ENCODE data around the gene MTAP. TPM values are rescaled to one million over a fixed set of nuclear protein-coding genes. Genes with fewer than 3 reads are reported as not detected.
A peak's percentile ranks its signal among the peaks of the same experiment; 100 is the strongest.

Gene MTAP
- total RNA-seq (2016; rRNA removed; fragmentation: Illumina TruSeq; extraction: Trizol) = 51.2 and 74.1 TPM in 2 replicates
- 6.4 and 7.9 TPM in 2 replicates for total RNA-seq (2016; cell fraction: cytosol; rRNA removed; fragmentation: Illumina TruSeq; extraction: Trizol; ENCODE audit: low read depth)
- total RNA-seq (2016; cell fraction: insoluble cytoplasmic fraction; rRNA removed; fragmentation: Illumina TruSeq; extraction: Trizol) = 58.2 and 73.0 TPM in 2 replicates
- 16.3 and 18.0 TPM in 2 replicates for total RNA-seq (2016; cell fraction: membrane; rRNA removed; fragmentation: Illumina TruSeq; extraction: Trizol)
- 49.4 and 55.6 TPM in 2 replicates for total RNA-seq (2016; cell fraction: nucleus; rRNA removed; fragmentation: Illumina TruSeq; extraction: Trizol)
- 16.7 and 19.5 TPM in 2 replicates for polyA plus RNA-seq (2011; rRNA removed)
- polyA plus RNA-seq (2011; cell fraction: cytosol; rRNA removed) = 10.4 and 16.4 TPM in 2 replicates
- 12.0 and 15.3 TPM in 2 replicates for polyA plus RNA-seq (2011; cell fraction: nucleus; rRNA removed)
- 24.8 and 27.2 TPM in 2 replicates for polyA plus RNA-seq (2012)
- polyA plus RNA-seq (2016; cell fraction: cytosol; fragmentation: Illumina TruSeq; extraction: Trizol; ENCODE audit: low read depth) = 3.2 and 3.8 TPM in 2 replicates
- polyA plus RNA-seq (2016; cell fraction: insoluble cytoplasmic fraction; fragmentation: Illumina TruSeq; extraction: Trizol; ENCODE audit: low read depth) = 63.2 and 64.8 TPM in 2 replicates
- 10.0 and 10.2 TPM in 2 replicates for polyA plus RNA-seq (2016; cell fraction: membrane; fragmentation: Illumina TruSeq; extraction: Trizol; ENCODE audit: low read depth)
- 34.8 and 37.8 TPM in 2 replicates for polyA plus RNA-seq (2016; cell fraction: nucleus; fragmentation: Illumina TruSeq; extraction: Trizol; ENCODE audit: insufficient read depth, low read depth)
- 30.0 and 49.9 TPM in 2 replicates for polyA minus RNA-seq (2011; rRNA and poly(A)+ RNA removed; ENCODE audit: low replicate concordance)
- 20.3 and 36.7 TPM in 2 replicates for polyA minus RNA-seq (2011; cell fraction: cytosol; rRNA and poly(A)+ RNA removed)
- 65.0 and 65.8 TPM in 2 replicates for polyA minus RNA-seq (2011; cell fraction: nucleus; rRNA and poly(A)+ RNA removed)
- percentile 88 among the genes with signal in this experiment for Bru-seq, nascent RNA
- percentile 96 among the genes with signal in this experiment for BruChase-seq, experiment 1, labeled RNA remaining after a 6-hour chase
- percentile 95 among the genes with signal in this experiment for BruChase-seq, experiment 2, labeled RNA remaining after a 2-hour chase
- long read RNA-seq, experiment 1, full-length matches to known transcripts = 32 of 39 reads
- long read RNA-seq, experiment 1, partial matches to known transcripts = 2 of 39 reads
- long read RNA-seq, experiment 1, other reads (novel, unspliced or antisense) = 5 of 39 reads
- long read RNA-seq, experiment 2, full-length matches to known transcripts = 14 of 19 reads
- long read RNA-seq, experiment 2, partial matches to known transcripts = 2 of 19 reads
- long read RNA-seq, experiment 2, other reads (novel, unspliced or antisense) = 3 of 19 reads

DNA sequence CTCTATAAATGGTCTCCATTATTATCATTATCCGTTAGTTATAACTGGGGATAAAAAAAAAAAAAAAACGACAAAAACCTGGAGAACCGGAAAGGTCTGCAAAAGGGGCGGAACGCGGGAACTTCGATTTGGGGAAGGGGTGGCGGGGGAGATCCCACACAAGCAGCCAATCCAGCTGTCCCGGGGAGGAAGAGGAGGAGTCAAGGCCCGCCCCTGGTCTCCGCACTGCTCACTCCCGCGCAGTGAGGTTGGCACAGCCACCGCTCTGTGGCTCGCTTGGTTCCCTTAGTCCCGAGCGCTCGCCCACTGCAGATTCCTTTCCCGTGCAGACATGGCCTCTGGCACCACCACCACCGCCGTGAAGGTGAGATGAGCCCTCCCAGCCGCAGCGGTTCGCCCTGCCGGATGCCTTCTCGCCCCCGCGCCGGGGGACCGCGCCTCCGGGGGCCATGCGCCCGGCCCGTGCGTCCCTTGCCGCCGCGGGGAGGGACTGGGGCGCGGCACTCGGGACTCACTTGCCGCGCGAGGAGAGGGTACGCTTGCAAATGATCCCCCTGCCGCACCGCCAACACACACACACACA lies at the start of gene MTAP:
Gene MTAP, plus strand, starts transcription at position 219 of the 583 bp plus-strand sequence. Its CDS starts 113 bp downstream, at position 332.
- Histone ChIP-seq H3K9ac (ENCODE audit: insufficient read depth, low read depth, low read length) (peak within 1 kb of the TSS; percentile 82), H3K4me3 (replicated peaks in 1 of 3; ENCODE audit: insufficient read depth in 1 of 3, low read depth in 2 of 3, low read length in 3 of 3) (peak within 1 kb of the TSS; percentile 64 to 83 (median 82)), H3K27me3 (ENCODE audit: control insufficient read depth in 1 of 2, insufficient read depth in 2 of 2, low read length in 2 of 2) (no peaks in the 10 kb centered on the region; a peak in 1 of 5 replicates), H4K20me1 (ENCODE audit: insufficient read depth, low read length) (no peaks in the 10 kb centered on the region), H3K27ac (ENCODE audit: extremely low read length, insufficient read depth, low read length) (peak within 1 kb of the TSS; percentile 85), H3K36me3 (replicated peaks in 1 of 2; ENCODE audit: control insufficient read depth in 1 of 2, insufficient read depth in 2 of 2, low read length in 2 of 2) (peaks cover 0 to 1% of the 10 kb centered on the region in 2 experiments; a peak in 1 of 5 replicates), H3K4me2 (ENCODE audit: low read depth, low read length) (peak within 1 kb of the TSS; percentile 89), H3K4me1 (ENCODE audit: insufficient read depth, low read length) (peaks cover 35% of the 10 kb centered on the region), H2AFZ (ENCODE audit: low read length) (peak within 1 kb of the TSS; percentile 73), H3K79me2 (ENCODE audit: insufficient read depth, low read length) (peaks cover 44% of the 10 kb centered on the region), H3K9me3 (ENCODE audit: low read length) (no peaks in the 10 kb centered on the region)
- ChIA-PET CTCF (ENCODE audit: low intra/inter-chr PET ratio, low total read pairs) (no interaction called here), POLR2A (interaction anchor here (0.7 to 1.8 kb wide), 7 partner anchors 9 to 318 kb away, joined by 3 to 5 read pairs (median 3); no protein-coding TSS in a partner anchor)
- peak; percentile 71 for FAIRE-seq
- no TSS peak for BruUV-seq (replicated peaks)
- peak; percentile 88 for DNase-seq (ENCODE audit: low spot score)
- in situ Hi-C loops (cut with HindIII; ENCODE audit: extremely low pct_ligation_motif_present, low pct_unique_long_range_greater_than_20kb) (loop anchor here (25.0 kb wide), 1 partner anchor 635 kb away; the partner anchor contains the start of gene DMRTA1), intact Hi-C loops (cut with micrococcal nuclease; ENCODE audit: unreplicated experiment) (no loop called here)
- 1% methylated on average over 9 of the region's 48 CpGs for WGBS (ENCODE audit: low lambda C conversion rate)
- peak; percentile 99 for ATAC-seq
- TF ChIP-seq, protein P1, sequence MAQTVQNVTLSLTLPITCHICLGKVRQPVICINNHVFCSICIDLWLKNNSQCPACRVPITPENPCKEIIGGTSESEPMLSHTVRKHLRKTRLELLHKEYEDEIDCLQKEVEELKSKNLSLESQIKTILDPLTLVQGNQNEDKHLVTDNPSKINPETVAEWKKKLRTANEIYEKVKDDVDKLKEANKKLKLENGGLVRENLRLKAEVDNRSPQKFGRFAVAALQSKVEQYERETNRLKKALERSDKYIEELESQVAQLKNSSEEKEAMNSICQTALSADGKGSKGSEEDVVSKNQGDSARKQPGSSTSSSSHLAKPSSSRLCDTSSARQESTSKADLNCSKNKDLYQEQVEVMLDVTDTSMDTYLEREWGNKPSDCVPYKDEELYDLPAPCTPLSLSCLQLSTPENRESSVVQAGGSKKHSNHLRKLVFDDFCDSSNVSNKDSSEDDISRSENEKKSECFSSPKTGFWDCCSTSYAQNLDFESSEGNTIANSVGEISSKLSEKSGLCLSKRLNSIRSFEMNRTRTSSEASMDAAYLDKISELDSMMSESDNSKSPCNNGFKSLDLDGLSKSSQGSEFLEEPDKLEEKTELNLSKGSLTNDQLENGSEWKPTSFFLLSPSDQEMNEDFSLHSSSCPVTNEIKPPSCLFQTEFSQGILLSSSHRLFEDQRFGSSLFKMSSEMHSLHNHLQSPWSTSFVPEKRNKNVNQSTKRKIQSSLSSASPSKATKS (CRISPR knock-in tag; IDR thresholded peaks at IDR 0.05) = no peak
- TF ChIP-seq SETDB1 (CRISPR knock-in tag; IDR thresholded peaks at IDR 0.05; ENCODE audit: borderline replicate concordance) (no peak), CEBPB (IDR thresholded peaks at IDR 0.05; ENCODE audit: borderline replicate concordance, low read depth, low read length) (no peak), MTA1 (CRISPR knock-in tag; IDR thresholded peaks at IDR 0.05; ENCODE audit: borderline replicate concordance) (0 out of 2 replicates have a peak, but pooled peaks have one; percentile 26), FOSL1 (CRISPR knock-in tag; IDR thresholded peaks at IDR 0.05; ENCODE audit: borderline replicate concordance) (no peak), PITX1 (CRISPR knock-in tag; IDR thresholded peaks at IDR 0.05) (no peak), HNRNPL (IDR thresholded peaks at IDR 0.05; ENCODE audit: low read depth, low read length) (no peak), ZNF598 (CRISPR knock-in tag; IDR thresholded peaks at IDR 0.05; ENCODE audit: borderline replicate concordance) (0 out of 2 replicates have a peak, but pooled peaks have one; percentile 6), ZNF780A (CRISPR knock-in tag; IDR thresholded peaks at IDR 0.05) (0 out of 2 replicates have a peak, but pooled peaks have one; percentile 9), REL (CRISPR knock-in tag; conservative IDR thresholded peaks at IDR 0.05) (no peak; the same call in 1 of the 2 replicates), ZFP36L1 (CRISPR knock-in tag; IDR thresholded peaks at IDR 0.05) (peak; percentile 96), NFKBIZ (CRISPR knock-in tag; IDR thresholded peaks at IDR 0.05) (no peak)
- TF ChIP-seq, protein P2, sequence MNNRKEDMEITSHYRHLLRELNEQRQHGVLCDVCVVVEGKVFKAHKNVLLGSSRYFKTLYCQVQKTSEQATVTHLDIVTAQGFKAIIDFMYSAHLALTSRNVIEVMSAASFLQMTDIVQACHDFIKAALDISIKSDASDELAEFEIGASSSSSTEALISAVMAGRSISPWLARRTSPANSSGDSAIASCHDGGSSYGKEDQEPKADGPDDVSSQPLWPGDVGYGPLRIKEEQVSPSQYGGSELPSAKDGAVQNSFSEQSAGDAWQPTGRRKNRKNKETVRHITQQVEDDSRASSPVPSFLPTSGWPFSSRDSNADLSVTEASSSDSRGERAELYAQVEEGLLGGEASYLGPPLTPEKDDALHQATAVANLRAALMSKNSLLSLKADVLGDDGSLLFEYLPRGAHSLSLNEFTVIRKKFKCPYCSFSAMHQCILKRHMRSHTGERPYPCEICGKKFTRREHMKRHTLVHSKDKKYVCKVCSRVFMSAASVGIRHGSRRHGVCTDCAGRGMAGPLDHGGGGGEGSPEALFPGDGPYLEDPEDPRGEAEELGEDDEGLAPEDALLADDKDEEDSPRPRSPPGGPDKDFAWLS (CRISPR knock-in tag; IDR thresholded peaks at IDR 0.05; ENCODE audit: borderline replicate concordance) = no peak
